Measurements from ENCODE around the gene MPZL1. TPM values are rescaled to one million over a fixed set of nuclear protein-coding genes. Genes with fewer than 3 reads are reported as not detected.

The MPZL1 gene
- total and polyA plus RNA-seq, 4 donors = 11.3 to 26.1 (median 16.8) TPM

GRCh38 chr1:167674156-167674555 is 47.6 kb upstream of the MPZL1 start:
- TF ChIP-seq FOXA1 (IDR thresholded peaks at IDR 0.05) (no peak), EGR1 (IDR thresholded peaks at IDR 0.05; ENCODE audit: low read depth in 2 of 2) (no peak), MAX (IDR thresholded peaks at IDR 0.05) (no peak), FOXA2 (IDR thresholded peaks at IDR 0.05) (no peak), RAD21 (IDR thresholded peaks at IDR 0.05) (no peak), TAF1 (conservative IDR thresholded peaks at IDR 0.05) (no peak), NR2F2 (IDR thresholded peaks at IDR 0.05) (no peak), RXRA (IDR thresholded peaks at IDR 0.05) (no peak), GABPA (IDR thresholded peaks at IDR 0.05 in 1 of 2, conservative IDR thresholded peaks at IDR 0.05 in 1 of 2) (no peak), YY1 (IDR thresholded peaks at IDR 0.05) (no peak), REST (IDR thresholded peaks at IDR 0.05) (no peak), JUND (IDR thresholded peaks at IDR 0.05) (no peak), CTCF (IDR thresholded peaks at IDR 0.05; ENCODE audit: low read depth, low read length, missing input control) (no peak), ZBTB33 (IDR thresholded peaks at IDR 0.05) (no peak), HNF4G (IDR thresholded peaks at IDR 0.05) (no peak), SP1 (IDR thresholded peaks at IDR 0.05) (no peak)
- TF ChIP-seq, protein P1, sequence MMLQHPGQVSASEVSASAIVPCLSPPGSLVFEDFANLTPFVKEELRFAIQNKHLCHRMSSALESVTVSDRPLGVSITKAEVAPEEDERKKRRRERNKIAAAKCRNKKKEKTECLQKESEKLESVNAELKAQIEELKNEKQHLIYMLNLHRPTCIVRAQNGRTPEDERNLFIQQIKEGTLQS (IDR thresholded peaks at IDR 0.05) = no peak
- Histone ChIP-seq H3K27ac (ENCODE audit: low read depth in 1 of 2, low read length in 2 of 2) (no peak overlapping the region), H3K27me3 (ENCODE audit: control insufficient read depth in 4 of 4, insufficient read depth in 4 of 4, low read length in 3 of 4) (no peaks in the 10 kb centered on the region), H3K4me3 (ENCODE audit: low read depth in 1 of 3, low read length in 3 of 3) (no peak overlapping the region), H3K9ac (ENCODE audit: low read depth in 1 of 2, low read length in 2 of 2) (no peak overlapping the region), H3K4me1 (ENCODE audit: control insufficient read depth in 4 of 4, insufficient read depth in 4 of 4, low read length in 3 of 4) (no peaks in the 10 kb centered on the region), H3K36me3 (ENCODE audit: control insufficient read depth in 4 of 4, insufficient read depth in 3 of 4, low read depth in 1 of 4, low read length in 3 of 4) (no peaks in the 10 kb centered on the region), H3K9me3 (ENCODE audit: control insufficient read depth in 4 of 4, low read length in 3 of 4) (no peaks in the 10 kb centered on the region)
- no peak for DNase-seq (ENCODE audit: low spot score)
- 76% methylated on average over 2 of the region's 2 CpGs for WGBS

DNA sequence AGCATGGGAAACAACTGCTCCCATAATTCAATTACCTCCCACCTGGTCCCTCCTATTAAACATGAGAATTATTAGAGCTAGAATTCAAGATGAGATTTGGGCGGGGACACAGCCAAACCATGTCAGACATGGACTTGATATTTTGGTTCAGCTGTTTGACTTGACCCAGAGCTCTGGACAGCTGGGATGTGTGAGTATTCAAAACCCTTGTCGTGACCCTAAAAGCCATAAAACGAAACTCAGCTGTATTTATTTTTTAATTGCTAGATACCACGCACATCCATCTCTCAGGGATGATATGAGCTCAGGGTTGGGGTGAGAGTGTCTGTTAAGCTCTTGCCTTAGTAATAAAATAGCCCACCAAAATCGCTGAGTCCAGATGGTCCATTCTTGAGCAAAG is 46.3 kb upstream of the MPZL1 start:
- no peak overlapping the region for H3K27ac ChIP-seq (ENCODE audit: low read depth in 1 of 2, low read length in 2 of 2)
- H3K4me3 ChIP-seq (ENCODE audit: low read depth in 1 of 3, low read length in 3 of 3) = no peak overlapping the region

More for the DNA sequence above, 46.3 kb upstream of the MPZL1 start:
- DNase-seq (ENCODE audit: low spot score) = no peak
- Histone ChIP-seq H3K9me3 (ENCODE audit: control insufficient read depth in 4 of 4, low read length in 3 of 4) (no peaks in the 10 kb centered on the region), H3K9ac (ENCODE audit: low read depth in 1 of 2, low read length in 2 of 2) (no peak overlapping the region), H3K27me3 (ENCODE audit: control insufficient read depth in 4 of 4, insufficient read depth in 4 of 4, low read length in 3 of 4) (no peaks in the 10 kb centered on the region), H3K36me3 (ENCODE audit: control insufficient read depth in 4 of 4, insufficient read depth in 3 of 4, low read depth in 1 of 4, low read length in 3 of 4) (no peaks in the 10 kb centered on the region), H3K4me1 (ENCODE audit: control insufficient read depth in 4 of 4, insufficient read depth in 4 of 4, low read length in 3 of 4) (no peaks in the 10 kb centered on the region)
- TF ChIP-seq FOXA1 (IDR thresholded peaks at IDR 0.05) (no peak), EGR1 (IDR thresholded peaks at IDR 0.05; ENCODE audit: low read depth in 2 of 2) (no peak), HNF4A (conservative IDR thresholded peaks at IDR 0.05) (no peak), GABPA (IDR thresholded peaks at IDR 0.05 in 1 of 2, conservative IDR thresholded peaks at IDR 0.05 in 1 of 2) (no peak)
- WGBS = 84% methylated on average over 5 of the region's 5 CpGs

All from liver (tissue), 9 donors.